OCI-LY3 (cell line): ENCODE results near the gene ST7.

Source experiments
- CTCF ChIP-seq: fragments of 200-600, 300-600 bp; sonication (generic); IDR thresholded peaks from 2 replicates; pipeline ENCODE4 v1.5.1; 2014; ENCODE audit warnings: antibody characterized with exemption, low read length, low read depth
- EZH2phosphoT487 ChIP-seq: fragments of 200-600 bp; shearing (Covaris generic); IDR thresholded peaks from 2 replicates; pipeline ENCODE4 v1.6.1; 2018; ENCODE audit warnings: antibody characterized with exemption, mixed run types, low read depth

- no peak for TF ChIP-seq CTCF
- no peak for TF ChIP-seq EZH2phosphoT487
Measured at GRCh38 chr7:117278040-117278439, 324.7 kb downstream of the ST7 start.
